Lung (tissue), 12 donors: Measurements from ENCODE around the gene ETV3. TPM values are rescaled to one million over a fixed set of nuclear protein-coding genes. Genes with fewer than 3 reads are reported as not detected.

ENCODE experiments used
- ATAC-seq: fragments of 200-7000 bp; cut with Tn5 transposase; one replicate; pipeline ENCODE4 v1.9.1; 2020; ENCODE audit warnings: moderate number of reproducible peaks; ENCODE audit not compliant: insufficient read depth, low FRiP score
- DNase-seq, 3 donors: peaks; one replicate each; pipeline ENCODE4 v3.0.0-alpha.2; 2013 to 2017
- H3K27ac ChIP-seq, 2 donors: one replicate each; pipeline ENCODE4 v1.5.1; 2013; ENCODE audit warnings: mild to moderate bottlenecking in 2 of 2, moderate library complexity in 2 of 2, control low read depth in 1 of 2, inconsistent platforms in 1 of 2, low read depth in 1 of 2, low read length in 1 of 2
- H3K27me3 ChIP-seq, 3 donors: one replicate each; pipeline ENCODE4 v1.5.1; 2013; ENCODE audit warnings: low read length in 2 of 3; ENCODE audit not compliant: control insufficient read depth in 3 of 3, insufficient read depth in 3 of 3
- H3K36me3 ChIP-seq, 4 donors: one replicate each; pipeline ENCODE4 v1.5.1; 2013; ENCODE audit warnings: low read length in 4 of 4, mild to moderate bottlenecking in 1 of 4, moderate library complexity in 1 of 4; ENCODE audit not compliant: control insufficient read depth in 4 of 4, insufficient read depth in 4 of 4
- H3K4me1 ChIP-seq, 5 donors: one replicate each; pipeline ENCODE4 v1.5.1; 2013; ENCODE audit warnings: low read length in 5 of 5, mild to moderate bottlenecking in 2 of 5, moderate library complexity in 1 of 5; ENCODE audit not compliant: control insufficient read depth in 5 of 5, insufficient read depth in 5 of 5
- H3K4me3 ChIP-seq: one replicate; pipeline ENCODE4 v1.5.1; 2013; ENCODE audit warnings: mild to moderate bottlenecking, control low read depth, moderate library complexity
- H3K9ac ChIP-seq, 2 donors: one replicate each; pipeline ENCODE4 v1.5.1; 2013; ENCODE audit warnings: low read length in 2 of 2, control low read depth in 1 of 2; ENCODE audit not compliant: insufficient read depth in 1 of 2
- H3K9me3 ChIP-seq, 4 donors: one replicate each; pipeline ENCODE4 v1.5.1; 2013; ENCODE audit warnings: low read length in 3 of 4, mild to moderate bottlenecking in 1 of 4, moderate library complexity in 1 of 4; ENCODE audit not compliant: control insufficient read depth in 4 of 4, insufficient read depth in 3 of 4
- CTCF ChIP-seq: IDR thresholded peaks from 2 replicates; pipeline ENCODE4 v1.5.1; 2012; ENCODE audit warnings: mild to moderate bottlenecking; ENCODE audit errors: control extremely low read depth, extremely low read depth
- WGBS, 2 donors: extraction: QIAGEN DNeasy Blood & Tissue Kit; methylation state at CpG; one replicate each; pipeline ENCODE4 v1.1.7; 2013; 5-methylcytosine and 5-hydroxymethylcytosine counted together
- polyA plus RNA-seq, 2 donors: library from polyadenylated mRNA; stranded (reverse); fragments of 200-250 nt; gene quantifications; one replicate each; pipeline ENCODE4 v1.2.1, GENCODE V29; 2013
- total RNA-seq, 2 donors: library from RNA; depleted of rRNA in 1 of 2; stranded (reverse); fragments of >200 nt in 1 of 2; gene quantifications; one replicate each; pipeline ENCODE4 v1.2.1, GENCODE V29; 2014 to 2021
- donor health status: control.
- donor health status: control.
- donor health status: Bipolar disorder and iron deficiency.
- donor health status: healthy.
- donor health status: DM: yes; HTN: yes; CAD: no.

Gene ETV3
- total and polyA plus RNA-seq, 4 donors, result 7.9 to 31.5 (median 19.3) TPM

- ATAC-seq, result no peak
Measured at GRCh38 chr1:157137408-157138219, 581 bp downstream of the ETV3 start.

GRCh38 chr1:157137046-157137407 is 1.2 kb downstream of the ETV3 start:
- Histone ChIP-seq H3K36me3 (peaks cover 12 to 37% (median 19%) of the 10 kb centered on the region in 4 donors), H3K4me3 (peak overlapping the region; percentile 91), H3K9ac (peak overlapping the region; percentile 46 to 69), H3K27me3 (no peaks in the 10 kb centered on the region), H3K9me3 (no peaks in the 10 kb centered on the region), H3K27ac (peak overlapping the region in 1 of 2 donors; percentile 99), H3K4me1 (peaks cover 2 to 27% (median 14%) of the 10 kb centered on the region in 5 donors)
- WGBS, 2 donors, result 4 to 6% methylated on average over 4 of the region's 4 CpGs
- ATAC-seq (no peak), DNase-seq (no peak)
- no peak for TF ChIP-seq CTCF

More at GRCh38 chr1:157137408-157138219, 581 bp downstream of the ETV3 start:
- Histone ChIP-seq H3K9ac (peak overlapping the region; percentile 46 to 69), H3K27me3 (no peaks in the 10 kb centered on the region), H3K27ac (peak overlapping the region; percentile 94 to 99), H3K4me3 (peak overlapping the region; percentile 91), H3K4me1 (peaks cover 2 to 27% (median 14%) of the 10 kb centered on the region in 5 donors), H3K36me3 (peaks cover 9 to 32% (median 17%) of the 10 kb centered on the region in 4 donors), H3K9me3 (no peaks in the 10 kb centered on the region)
- DNase-seq, result peak; percentile 19 to 40 (median 23)
- WGBS, 2 donors, result 0 to 1% methylated on average over 32 to 36 of the region's 36 CpGs
- no peak for TF ChIP-seq CTCF

- peak overlapping the region in 1 of 2 donors; percentile 49 for H3K27ac ChIP-seq
Measured at GRCh38 chr1:157136133-157136532, 2.1 kb downstream of the ETV3 start.

More at GRCh38 chr1:157136133-157136532, 2.1 kb downstream of the ETV3 start:
- Histone ChIP-seq H3K9me3 (no peaks in the 10 kb centered on the region), H3K9ac (no peak overlapping the region), H3K4me3 (no peak overlapping the region), H3K4me1 (peaks cover 2 to 27% (median 14%) of the 10 kb centered on the region in 5 donors), H3K27me3 (no peaks in the 10 kb centered on the region), H3K36me3 (peaks cover 16 to 44% (median 22%) of the 10 kb centered on the region in 4 donors)
- TF ChIP-seq CTCF, result no peak
- ATAC-seq (no peak), DNase-seq (no peak)
- WGBS, 2 donors, result 41 to 57% methylated on average over 4 of the region's 4 CpGs
